ENCODE measurements around the gene LRAT.

Gene LRAT

DNA sequence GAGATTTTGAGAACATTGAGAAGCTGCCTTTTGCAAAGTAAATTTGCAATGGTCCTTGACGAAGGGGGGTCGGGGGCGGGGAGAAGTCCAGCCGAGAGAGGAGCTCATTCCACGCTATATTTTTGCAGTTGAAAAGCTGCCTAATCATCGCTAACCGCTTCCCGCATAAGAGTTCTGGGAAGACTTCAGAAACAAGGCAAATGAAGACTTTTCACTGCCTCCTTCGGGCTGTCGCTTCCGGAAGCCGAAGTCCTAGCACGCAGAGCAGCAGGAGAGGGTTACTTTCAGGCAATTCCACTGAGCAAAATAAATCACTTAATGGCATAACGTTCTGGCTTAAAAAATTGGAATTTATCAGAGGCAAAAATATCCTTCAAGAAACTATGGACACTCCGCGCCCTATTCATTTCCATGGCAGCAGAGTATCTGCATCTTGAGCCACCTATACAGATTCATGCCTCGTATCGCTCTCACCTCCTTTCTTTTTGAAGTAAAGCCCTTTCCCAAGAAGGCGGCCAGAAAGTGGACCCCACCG, 2.6 kb upstream of the LRAT start:
- Histone ChIP-seq H3K9me3 (ENCODE audit: insufficient read depth, low read depth, low read length) (no peaks in the 10 kb centered on the region), H3K36me3 (ENCODE audit: insufficient read depth, low read length) (no peaks in the 10 kb centered on the region), H3K4me3 (ENCODE audit: low read length, poor library complexity, severe bottlenecking) (no peak overlapping the region), H3K27me3 (ENCODE audit: insufficient read depth, low read length, poor library complexity, severe bottlenecking) (no peaks in the 10 kb centered on the region), H2AFZ (ENCODE audit: low read length) (no peak overlapping the region), H3K9ac (ENCODE audit: low read depth, low read length, poor library complexity, severe bottlenecking) (no peak overlapping the region), H3K4me2 (ENCODE audit: low read depth, low read length, poor library complexity, severe bottlenecking) (no peak overlapping the region), H3F3A (ENCODE audit: low read depth) (no peaks in the 10 kb centered on the region), H3K9me2 (replicated peaks; ENCODE audit: low read depth, low read length) (no peaks in the 10 kb centered on the region), H4K20me1 (ENCODE audit: insufficient read depth, low read length, poor library complexity, severe bottlenecking) (no peaks in the 10 kb centered on the region), H3K4me1 (ENCODE audit: insufficient read depth, low read length, poor library complexity, severe bottlenecking) (no peaks in the 10 kb centered on the region), H3K79me2 (ENCODE audit: insufficient read depth, low read length) (no peaks in the 10 kb centered on the region)
- TF ChIP-seq, protein P1, sequence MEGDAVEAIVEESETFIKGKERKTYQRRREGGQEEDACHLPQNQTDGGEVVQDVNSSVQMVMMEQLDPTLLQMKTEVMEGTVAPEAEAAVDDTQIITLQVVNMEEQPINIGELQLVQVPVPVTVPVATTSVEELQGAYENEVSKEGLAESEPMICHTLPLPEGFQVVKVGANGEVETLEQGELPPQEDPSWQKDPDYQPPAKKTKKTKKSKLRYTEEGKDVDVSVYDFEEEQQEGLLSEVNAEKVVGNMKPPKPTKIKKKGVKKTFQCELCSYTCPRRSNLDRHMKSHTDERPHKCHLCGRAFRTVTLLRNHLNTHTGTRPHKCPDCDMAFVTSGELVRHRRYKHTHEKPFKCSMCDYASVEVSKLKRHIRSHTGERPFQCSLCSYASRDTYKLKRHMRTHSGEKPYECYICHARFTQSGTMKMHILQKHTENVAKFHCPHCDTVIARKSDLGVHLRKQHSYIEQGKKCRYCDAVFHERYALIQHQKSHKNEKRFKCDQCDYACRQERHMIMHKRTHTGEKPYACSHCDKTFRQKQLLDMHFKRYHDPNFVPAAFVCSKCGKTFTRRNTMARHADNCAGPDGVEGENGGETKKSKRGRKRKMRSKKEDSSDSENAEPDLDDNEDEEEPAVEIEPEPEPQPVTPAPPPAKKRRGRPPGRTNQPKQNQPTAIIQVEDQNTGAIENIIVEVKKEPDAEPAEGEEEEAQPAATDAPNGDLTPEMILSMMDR (conservative IDR thresholded peaks at IDR 0.05; ENCODE audit: low read length): no peak
- TF ChIP-seq EZH2phosphoT487 (IDR thresholded peaks at IDR 0.05; ENCODE audit: borderline replicate concordance): no peak

DNA sequence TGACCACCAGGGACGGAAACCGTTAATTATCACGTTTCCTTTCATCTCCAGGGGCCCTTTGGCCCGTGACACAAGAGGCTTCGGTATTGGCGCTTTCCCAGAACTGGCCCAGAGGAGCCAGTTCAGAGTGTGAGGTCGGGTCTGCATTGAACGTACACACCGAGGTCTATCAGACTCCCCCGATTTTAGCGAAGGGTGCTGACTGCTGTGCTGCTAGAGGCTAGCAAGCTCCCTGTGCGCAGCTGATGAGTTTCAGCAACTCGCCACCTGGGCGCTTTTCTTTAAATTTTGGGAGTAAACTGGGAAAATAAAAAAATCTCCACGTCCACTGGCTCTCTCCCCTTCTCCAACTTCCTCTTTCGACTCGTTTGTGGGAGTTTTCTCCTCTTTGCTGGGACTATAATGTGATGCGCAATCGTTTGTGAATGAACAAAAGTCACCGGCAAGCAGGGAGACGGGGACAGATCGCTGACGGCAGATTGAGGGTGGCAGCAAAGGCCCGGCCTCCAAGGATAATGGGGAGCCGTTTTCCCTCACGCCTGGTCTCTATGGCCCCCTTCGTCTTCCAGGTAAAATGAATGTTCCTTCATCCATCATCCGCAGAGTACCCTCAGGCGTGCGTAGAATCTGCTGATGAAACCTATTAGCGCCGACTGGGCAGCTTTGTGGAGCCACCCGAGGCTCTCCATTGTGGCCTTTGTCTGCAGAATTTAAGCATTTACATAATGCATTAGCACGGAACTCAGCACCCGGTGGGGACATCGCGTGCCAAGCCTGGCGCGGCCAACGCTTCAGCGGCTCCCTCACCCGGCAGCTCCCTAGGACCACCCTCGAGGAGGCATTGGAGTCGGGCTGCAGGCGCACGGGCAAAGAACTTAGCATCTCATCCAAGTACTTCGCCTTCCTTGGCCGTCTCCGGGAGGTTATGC, 1.6 kb upstream of the LRAT start:
- Histone ChIP-seq H3K9ac (ENCODE audit: low read depth, low read length, poor library complexity, severe bottlenecking) (no peak overlapping the region), H3K4me3 (ENCODE audit: low read length, poor library complexity, severe bottlenecking) (no peak overlapping the region)

DNA sequence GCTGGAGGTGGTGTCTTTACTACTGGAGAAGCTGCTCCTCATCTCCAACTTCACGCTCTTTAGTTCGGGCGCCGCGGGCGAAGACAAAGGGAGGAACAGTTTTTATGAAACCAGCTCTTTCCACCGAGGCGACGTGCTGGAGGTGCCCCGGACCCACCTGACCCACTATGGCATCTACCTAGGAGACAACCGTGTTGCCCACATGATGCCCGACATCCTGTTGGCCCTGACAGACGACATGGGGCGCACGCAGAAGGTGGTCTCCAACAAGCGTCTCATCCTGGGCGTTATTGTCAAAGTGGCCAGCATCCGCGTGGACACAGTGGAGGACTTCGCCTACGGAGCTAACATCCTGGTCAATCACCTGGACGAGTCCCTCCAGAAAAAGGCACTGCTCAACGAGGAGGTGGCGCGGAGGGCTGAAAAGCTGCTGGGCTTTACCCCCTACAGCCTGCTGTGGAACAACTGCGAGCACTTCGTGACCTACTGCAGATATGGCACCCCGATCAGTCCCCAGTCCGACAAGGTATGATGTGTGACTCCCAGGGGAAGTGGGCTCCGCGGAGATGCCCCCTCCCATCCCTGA, 634 bp downstream of the LRAT start:
- no peak overlapping the region for H3K9ac ChIP-seq (ENCODE audit: low read depth, low read length, poor library complexity, severe bottlenecking)
- no peaks in the 10 kb centered on the region for H4K20me1 ChIP-seq (ENCODE audit: insufficient read depth, low read length, poor library complexity, severe bottlenecking)
- no peaks in the 10 kb centered on the region for H3F3A ChIP-seq (ENCODE audit: low read depth)
- H3K9me2 ChIP-seq (replicated peaks; ENCODE audit: low read depth, low read length): 0 out of 2 replicates have a peak, but pooled peaks cover 4% of the 10 kb centered on the region
- no peaks in the 10 kb centered on the region for H3K4me1 ChIP-seq (ENCODE audit: insufficient read depth, low read length, poor library complexity, severe bottlenecking)
- no peak overlapping the region for H2AFZ ChIP-seq (ENCODE audit: low read length)
- H3K4me2 ChIP-seq (ENCODE audit: low read depth, low read length, poor library complexity, severe bottlenecking): no peak overlapping the region
- H3K4me3 ChIP-seq (ENCODE audit: low read length, poor library complexity, severe bottlenecking): no peak overlapping the region
- H3K27me3 ChIP-seq (ENCODE audit: insufficient read depth, low read length, poor library complexity, severe bottlenecking): no peaks in the 10 kb centered on the region
- H3K36me3 ChIP-seq (ENCODE audit: insufficient read depth, low read length): no peaks in the 10 kb centered on the region
- TF ChIP-seq, protein P1 (conservative IDR thresholded peaks at IDR 0.05; ENCODE audit: low read length): no peak
- no peak for TF ChIP-seq EZH2phosphoT487 (IDR thresholded peaks at IDR 0.05; ENCODE audit: borderline replicate concordance)
- no peaks in the 10 kb centered on the region for H3K79me2 ChIP-seq (ENCODE audit: insufficient read depth, low read length)
- no peaks in the 10 kb centered on the region for H3K9me3 ChIP-seq (ENCODE audit: insufficient read depth, low read depth, low read length)

More for the DNA sequence above, 1.6 kb upstream of the LRAT start:
- TF ChIP-seq, protein P1 (conservative IDR thresholded peaks at IDR 0.05; ENCODE audit: low read length): no peak
- Histone ChIP-seq H3K9me3 (ENCODE audit: insufficient read depth, low read depth, low read length) (no peaks in the 10 kb centered on the region), H3K79me2 (ENCODE audit: insufficient read depth, low read length) (no peaks in the 10 kb centered on the region), H4K20me1 (ENCODE audit: insufficient read depth, low read length, poor library complexity, severe bottlenecking) (no peaks in the 10 kb centered on the region), H2AFZ (ENCODE audit: low read length) (no peak overlapping the region), H3K4me2 (ENCODE audit: low read depth, low read length, poor library complexity, severe bottlenecking) (no peak overlapping the region), H3K36me3 (ENCODE audit: insufficient read depth, low read length) (no peaks in the 10 kb centered on the region), H3K4me1 (ENCODE audit: insufficient read depth, low read length, poor library complexity, severe bottlenecking) (no peaks in the 10 kb centered on the region), H3K27me3 (ENCODE audit: insufficient read depth, low read length, poor library complexity, severe bottlenecking) (no peaks in the 10 kb centered on the region), H3F3A (ENCODE audit: low read depth) (no peaks in the 10 kb centered on the region), H3K9me2 (replicated peaks; ENCODE audit: low read depth, low read length) (0 out of 2 replicates have a peak, but pooled peaks cover under 1% of the 10 kb centered on the region)
